ENCODE results near the gene PODXL2.

PODXL2 gene

DNA sequence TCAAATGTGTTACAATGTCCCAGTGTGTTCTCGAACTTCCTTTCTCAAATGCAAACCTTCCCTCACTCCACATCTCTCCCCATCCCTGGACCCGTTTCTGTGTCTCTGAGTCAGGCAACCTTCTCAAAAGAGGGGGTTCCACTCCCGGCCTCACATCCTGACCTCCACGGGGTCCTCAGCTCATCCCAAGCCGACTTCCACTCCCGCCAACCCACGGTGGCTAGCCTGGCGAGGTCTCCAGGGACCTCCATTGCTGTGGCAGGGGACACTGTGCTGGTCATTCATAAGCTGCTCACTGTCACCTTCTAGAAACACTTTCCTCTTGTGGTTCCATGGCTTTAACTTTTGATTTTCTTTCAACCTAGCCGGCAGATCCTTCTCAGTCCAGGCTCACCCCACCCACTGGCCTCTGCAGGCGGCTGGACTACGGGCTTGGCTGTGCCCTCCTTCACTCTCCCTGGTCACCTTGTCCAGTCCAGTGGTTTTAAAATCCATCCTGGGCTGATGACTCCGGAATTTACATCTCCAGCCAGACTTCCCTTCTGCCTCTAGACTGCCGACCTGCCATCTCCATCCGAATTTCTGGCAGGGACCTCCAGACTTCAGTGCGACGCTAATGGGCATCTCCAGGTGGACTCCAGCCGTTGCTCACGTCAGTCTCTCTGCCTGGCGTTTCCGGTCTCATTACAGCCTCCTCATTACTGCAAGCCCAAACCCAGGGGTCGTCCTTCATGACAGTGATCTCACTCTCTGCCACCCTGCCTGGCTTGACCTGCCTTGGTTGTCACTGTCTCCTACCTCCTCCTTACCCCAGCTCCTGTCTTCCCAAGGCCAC, 63.7 kb downstream of the PODXL2 start:
- DNase-seq (ENCODE audit: low spot score) = no peak
- TF ChIP-seq, protein P1, sequence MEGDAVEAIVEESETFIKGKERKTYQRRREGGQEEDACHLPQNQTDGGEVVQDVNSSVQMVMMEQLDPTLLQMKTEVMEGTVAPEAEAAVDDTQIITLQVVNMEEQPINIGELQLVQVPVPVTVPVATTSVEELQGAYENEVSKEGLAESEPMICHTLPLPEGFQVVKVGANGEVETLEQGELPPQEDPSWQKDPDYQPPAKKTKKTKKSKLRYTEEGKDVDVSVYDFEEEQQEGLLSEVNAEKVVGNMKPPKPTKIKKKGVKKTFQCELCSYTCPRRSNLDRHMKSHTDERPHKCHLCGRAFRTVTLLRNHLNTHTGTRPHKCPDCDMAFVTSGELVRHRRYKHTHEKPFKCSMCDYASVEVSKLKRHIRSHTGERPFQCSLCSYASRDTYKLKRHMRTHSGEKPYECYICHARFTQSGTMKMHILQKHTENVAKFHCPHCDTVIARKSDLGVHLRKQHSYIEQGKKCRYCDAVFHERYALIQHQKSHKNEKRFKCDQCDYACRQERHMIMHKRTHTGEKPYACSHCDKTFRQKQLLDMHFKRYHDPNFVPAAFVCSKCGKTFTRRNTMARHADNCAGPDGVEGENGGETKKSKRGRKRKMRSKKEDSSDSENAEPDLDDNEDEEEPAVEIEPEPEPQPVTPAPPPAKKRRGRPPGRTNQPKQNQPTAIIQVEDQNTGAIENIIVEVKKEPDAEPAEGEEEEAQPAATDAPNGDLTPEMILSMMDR (IDR thresholded peaks at IDR 0.05; ENCODE audit: extremely low read depth, missing control alignments) = no peak

DNA sequence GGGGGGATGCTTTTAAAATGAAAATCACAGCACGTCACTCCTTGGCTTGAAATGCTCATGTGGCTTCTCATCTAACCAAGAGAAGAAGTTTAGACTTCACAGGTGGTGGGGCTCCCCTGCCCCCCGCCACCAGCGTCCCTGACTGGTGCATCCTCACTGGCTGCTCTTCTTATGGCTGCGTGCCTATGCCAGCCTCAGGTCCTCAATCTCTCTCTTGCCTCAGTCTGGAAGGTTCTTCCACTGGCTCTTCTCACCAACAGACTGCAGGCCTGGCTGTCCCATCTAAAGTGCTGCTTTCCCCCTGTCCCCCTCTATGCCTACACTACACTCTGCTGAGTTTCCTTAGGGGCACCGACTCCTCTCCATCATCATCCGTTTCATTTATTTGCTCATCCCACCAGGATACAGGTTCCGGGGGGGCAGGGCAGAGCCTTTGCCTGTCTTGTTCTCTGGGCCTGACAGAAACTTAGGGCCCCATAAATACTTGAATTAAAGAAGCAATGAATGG, 64.4 kb downstream of the PODXL2 start:
- TF ChIP-seq, protein P1 (IDR thresholded peaks at IDR 0.05; ENCODE audit: extremely low read depth, missing control alignments) = no peak
- DNase-seq (ENCODE audit: low spot score) = no peak

DNA sequence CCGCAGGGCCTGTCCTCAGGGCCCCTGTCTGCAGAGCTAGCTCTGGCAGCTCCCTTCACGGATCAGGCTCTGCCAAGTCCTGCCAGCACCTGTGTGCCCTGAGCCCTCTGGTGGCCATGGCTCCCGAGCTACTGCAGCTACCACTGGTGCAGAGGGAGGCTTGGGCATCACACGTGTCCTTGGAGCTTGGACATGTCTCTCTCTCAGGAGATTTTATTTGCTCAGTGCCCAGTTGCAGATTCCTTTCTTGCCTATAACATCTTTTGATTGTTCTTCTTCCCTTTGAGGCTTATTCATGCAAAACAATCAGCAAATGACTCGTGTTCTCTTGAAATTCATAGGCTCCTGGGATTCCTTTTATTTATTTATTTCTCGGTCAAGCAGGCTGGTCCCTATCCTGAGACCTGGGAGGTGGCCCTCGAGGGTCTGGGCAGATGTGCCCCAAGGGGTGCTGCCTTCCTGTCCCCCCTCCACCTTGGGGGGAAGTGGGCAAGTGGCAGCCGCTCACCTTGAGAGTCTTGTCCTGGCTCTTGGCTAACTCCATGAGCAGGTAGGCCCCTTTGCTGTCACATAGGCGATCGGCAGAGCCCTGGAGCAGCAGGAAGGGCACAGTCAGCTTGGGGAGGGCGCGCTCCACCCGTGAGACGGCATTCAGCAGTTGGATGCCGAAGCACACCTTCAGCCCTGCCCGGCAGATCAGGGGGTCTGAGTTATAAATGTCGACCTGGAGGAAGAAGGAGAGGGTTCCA, 65.7 kb downstream of the PODXL2 start:
- TF ChIP-seq, protein P1 (IDR thresholded peaks at IDR 0.05; ENCODE audit: extremely low read depth, missing control alignments) = no peak
- DNase-seq (ENCODE audit: low spot score) = no peak

DNA sequence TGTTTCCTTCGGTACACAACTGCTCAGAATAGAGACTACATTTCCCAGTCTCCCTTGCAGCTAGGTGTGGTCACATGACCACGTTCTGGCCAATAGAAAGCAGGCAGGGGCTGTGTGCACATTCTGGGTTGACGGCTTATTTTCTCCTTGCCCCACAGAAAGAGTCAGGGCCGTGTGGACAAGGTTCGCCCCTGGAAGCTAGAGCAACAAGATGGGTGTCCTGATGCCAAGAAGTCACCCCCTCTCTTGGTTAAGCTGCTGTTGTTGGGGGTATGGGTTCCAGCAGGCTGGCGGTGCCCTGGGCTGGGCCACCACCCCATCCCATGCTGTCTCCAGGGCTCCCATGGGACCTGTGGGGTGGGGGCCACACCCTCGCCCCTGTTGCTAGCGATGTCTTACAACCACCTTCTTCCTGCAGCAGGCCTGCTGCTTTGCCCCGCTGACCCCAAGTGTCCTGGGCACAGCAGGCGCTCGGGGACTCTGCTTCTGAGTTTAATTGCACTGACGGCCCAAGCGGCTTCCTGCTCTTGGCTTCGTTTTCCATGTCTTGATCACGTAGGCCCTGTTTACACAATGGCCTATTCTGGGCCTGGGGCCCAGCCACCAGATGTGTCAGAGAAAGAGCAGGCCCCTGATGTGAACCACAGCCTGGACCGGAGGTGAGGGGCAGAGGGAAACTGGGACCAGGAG, 68.7 kb downstream of the PODXL2 start:
- TF ChIP-seq, protein P1 (IDR thresholded peaks at IDR 0.05; ENCODE audit: extremely low read depth, missing control alignments) = no peak
- peak; percentile 71 for DNase-seq (ENCODE audit: low spot score)

DNA sequence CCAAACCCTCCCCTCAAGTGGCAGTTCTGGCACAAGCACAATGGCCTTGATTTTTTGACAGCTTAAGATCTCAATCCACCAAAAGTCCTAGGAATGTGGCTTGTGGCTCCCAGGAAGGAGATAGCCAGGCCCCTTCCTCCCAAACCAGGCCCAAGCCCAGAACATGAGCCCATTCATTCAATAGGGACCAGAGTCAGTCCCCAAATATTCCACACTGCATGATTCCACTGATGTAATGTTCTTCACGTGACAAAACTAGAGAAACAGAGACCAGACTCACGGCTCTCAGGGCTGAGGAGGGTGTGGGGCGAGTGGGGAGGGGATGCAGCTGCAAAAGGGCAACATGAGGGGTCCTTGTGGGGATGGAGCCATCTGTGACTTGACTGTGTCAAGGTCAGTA, 69.3 kb downstream of the PODXL2 start:
- TF ChIP-seq, protein P1 (IDR thresholded peaks at IDR 0.05; ENCODE audit: extremely low read depth, missing control alignments) = no peak
- no peak for DNase-seq (ENCODE audit: low spot score)

DNA sequence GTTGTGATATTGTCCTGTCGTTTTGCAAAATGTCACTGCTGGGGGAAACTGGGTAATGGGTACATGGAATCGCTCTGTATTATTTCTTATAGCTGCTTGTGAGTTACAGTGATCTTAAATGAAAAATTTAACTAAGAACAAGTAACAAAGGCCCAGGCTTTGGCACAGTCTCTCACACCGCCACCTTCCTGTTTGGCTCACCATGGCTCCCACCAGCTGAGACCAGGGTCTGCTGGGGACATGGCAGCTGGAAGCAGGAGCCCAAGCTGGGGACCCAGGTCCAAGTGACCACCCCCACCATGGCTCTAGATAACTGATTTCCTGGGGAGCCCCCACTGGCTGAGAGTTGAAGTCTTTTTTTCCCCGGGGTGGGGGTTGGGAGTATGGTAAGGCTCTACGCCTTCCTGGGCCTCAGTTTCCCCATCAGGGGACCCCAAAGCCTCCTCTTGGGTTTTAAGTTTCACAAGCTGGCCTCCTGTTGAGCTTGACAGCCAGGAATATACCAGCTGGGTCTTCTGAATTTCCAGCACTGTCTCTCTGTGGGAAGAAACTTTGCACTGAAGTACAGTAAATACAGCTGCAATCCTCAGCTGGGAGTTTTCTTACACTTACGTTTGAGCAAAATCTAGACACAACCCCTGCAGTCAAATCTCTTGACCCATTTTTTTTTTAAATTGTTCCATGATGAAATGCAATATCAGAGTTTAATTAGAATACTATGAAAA, 69.9 kb downstream of the PODXL2 start:
- TF ChIP-seq, protein P1 (IDR thresholded peaks at IDR 0.05; ENCODE audit: extremely low read depth, missing control alignments) = no peak
- no peak for DNase-seq (ENCODE audit: low spot score)

Measured in GM20000 (cell line).